HCT116 (cell line): ENCODE data around the gene TEX264. TPM values are rescaled to one million over a fixed set of nuclear protein-coding genes. Genes with fewer than 3 reads are reported as not detected.
A peak's percentile ranks its signal among the peaks of the same experiment; 100 is the strongest.

Experiments
- ATAC-seq: fragments of 200-7000 bp; cut with Tn5 transposase; 2 replicates; pipeline ENCODE4 v1.9.1; 2020; ENCODE audit warnings: mild to moderate bottlenecking, moderate library complexity
- BruUV-seq: library from RNA; stranded (reverse); fragments of 400-500 nt; replicated peaks from 2 replicates; lab custom pipeline; 2021; lab: Mats Ljungman, UMichigan
- CTCF ChIA-PET: fragments of 300-600 bp; sonication (Branson Sonifier 250); formaldehyde crosslinking; loops from one replicate; lab custom pipeline; 2021; ENCODE audit warnings: antibody characterized with exemption; lab: Charles Lee
- POLR2A ChIA-PET: fragments of 300-600, 350-600 bp; sonication (Branson Sonifier 250); formaldehyde crosslinking; loops from one replicate; lab custom pipeline; 2021; ENCODE audit warnings: antibody characterized with exemption; lab: Charles Lee
- RAD21 ChIA-PET, 2 experiments: fragments of 300-600 bp; sonication (Branson Sonifier 250); formaldehyde crosslinking; loops; one replicate each; lab custom pipeline; 2023; ENCODE audit warnings: low total read pairs in 2 of 2; ENCODE audit not compliant: uncharacterized antibody in 2 of 2, unreplicated experiment in 2 of 2, low non-redundant PET in 1 of 2; lab: Charles Lee
- DNase-seq: peaks from one replicate; pipeline ENCODE4 v3.0.0-alpha.2; 2010; ENCODE audit warnings: low read depth, low spot score
- H2AFZ ChIP-seq: fragments of 200-600 bp; shearing (Covaris generic), sonication (generic); 2 replicates; pipeline ENCODE4 v1.6.1; 2017; ENCODE audit warnings: low read depth, mixed run types, mixed read lengths, antibody characterized with exemption, low read length; ENCODE audit not compliant: poor library complexity, severe bottlenecking
- H3K27ac ChIP-seq: 2 replicates; pipeline ENCODE4 v1.5.1; 2012; ENCODE audit warnings: low read depth, low read length
- H3K27me3 ChIP-seq: fragments of 200-600 bp; sonication (generic); 2 replicates; pipeline ENCODE4 v1.6.1; 2016; ENCODE audit warnings: mixed run types, low read length, mixed read lengths; ENCODE audit not compliant: insufficient read depth
- H3K36me3 ChIP-seq, 2 experiments: fragments of 200-500 bp in 1 of 2; fragments of 200-600 bp in 1 of 2; sonication (Bioruptor generic) in 1 of 2; sonication (generic) in 1 of 2; 2 replicates each; pipeline versions ENCODE4 v1.5.1 to v1.6.1; 2014 to 2016; ENCODE audit warnings: low read length in 2 of 2, inconsistent platforms in 1 of 2, mixed read lengths in 1 of 2, mixed run types in 1 of 2; ENCODE audit not compliant: insufficient read depth in 2 of 2, control insufficient read depth in 1 of 2
- H3K4me1 ChIP-seq, 2 experiments: fragments of 200-600 bp in 1 of 2; sonication (generic) in 1 of 2; 2 replicates each; pipeline versions ENCODE4 v1.5.1 to v1.6.1; 2012 to 2017; ENCODE audit warnings: low read length in 2 of 2, inconsistent platforms in 1 of 2, mild to moderate bottlenecking in 1 of 2, mixed read lengths in 1 of 2, mixed run types in 1 of 2, moderate library complexity in 1 of 2; ENCODE audit not compliant: insufficient read depth in 2 of 2, control insufficient read depth in 1 of 2
- H3K4me2 ChIP-seq: fragments of 200-600 bp; sonication (generic); 2 replicates; pipeline ENCODE4 v1.6.1; 2017; ENCODE audit warnings: mixed run types, low read length, mixed read lengths
- H3K4me3 ChIP-seq, 2 experiments: fragments of 200-600 bp in 1 of 2; sonication (generic) in 1 of 2; replicated peaks in 1 of 2; 2 replicates each; pipeline ENCODE4 v1.5.1; 2011 to 2016; ENCODE audit warnings: low read length in 2 of 2, control low read depth in 1 of 2, low read depth in 1 of 2, mild to moderate bottlenecking in 1 of 2, mixed read lengths in 1 of 2, mixed run types in 1 of 2
- H3K79me2 ChIP-seq: fragments of 200-600 bp; sonication (generic); 2 replicates; pipeline ENCODE4 v1.6.1; 2017; ENCODE audit warnings: mild to moderate bottlenecking, mixed run types, low read length, moderate library complexity, mixed read lengths; ENCODE audit not compliant: insufficient read depth
- H3K9ac ChIP-seq: fragments of 200-600 bp; sonication (generic); 2 replicates; pipeline ENCODE4 v1.6.1; 2016; ENCODE audit warnings: low read length, mixed read lengths
- H3K9me2 ChIP-seq: fragments of 200-600 bp; sonication (generic), shearing (Covaris generic); 2 replicates; pipeline ENCODE4 v1.6.1; 2017; ENCODE audit warnings: mixed run types, mild to moderate bottlenecking, moderate library complexity; ENCODE audit not compliant: insufficient read depth
- H3K9me3 ChIP-seq, 2 experiments: fragments of 200-500 bp in 1 of 2; fragments of 200-600 bp in 1 of 2; sonication (Bioruptor generic) in 1 of 2; sonication (generic) in 1 of 2; 2 replicates each; pipeline ENCODE4 v1.6.1; 2014 to 2017; ENCODE audit warnings: low read length in 2 of 2, mixed read lengths in 2 of 2, inconsistent platforms in 1 of 2, low read depth in 1 of 2, mild to moderate bottlenecking in 1 of 2, mixed run types in 1 of 2, moderate library complexity in 1 of 2; ENCODE audit not compliant: control insufficient read depth in 1 of 2, insufficient read depth in 1 of 2
- H4K20me1 ChIP-seq: fragments of 200-600 bp; sonication (generic), shearing (Covaris generic); 2 replicates; pipeline ENCODE4 v1.6.1; 2017; ENCODE audit warnings: mixed run types, mild to moderate bottlenecking, moderate library complexity; ENCODE audit not compliant: insufficient read depth
- CBX3 ChIP-seq: IDR thresholded peaks from 2 replicates; pipeline ENCODE4 v1.6.1; 2012; ENCODE audit warnings: low read depth
- CEBPB ChIP-seq: IDR thresholded peaks from 2 replicates; pipeline ENCODE4 v1.6.1; 2012; ENCODE audit warnings: low read depth
- ELF1 ChIP-seq: IDR thresholded peaks from 2 replicates; pipeline ENCODE4 v1.6.1; 2012; ENCODE audit warnings: low read depth, borderline replicate concordance
- EZH2phosphoT487 ChIP-seq: fragments of 200-600 bp; IDR thresholded peaks from 2 replicates; pipeline ENCODE4 v1.6.1; 2018; ENCODE audit warnings: antibody characterized with exemption, borderline replicate concordance
- FOSL1 ChIP-seq: IDR thresholded peaks from 2 replicates; pipeline ENCODE4 v1.6.1; 2012; ENCODE audit warnings: low read depth
- POLR2A ChIP-seq: IDR thresholded peaks from 2 replicates; pipeline ENCODE4 v1.7.0; 2011; ENCODE audit warnings: borderline replicate concordance; ENCODE audit not compliant: insufficient read depth, insufficient read length; ENCODE audit errors: extremely low read depth
- RAD21 ChIP-seq: IDR thresholded peaks from 2 replicates; pipeline ENCODE4 v1.6.1; 2012; ENCODE audit warnings: low read depth, mild to moderate bottlenecking
- SIN3A ChIP-seq: IDR thresholded peaks from 2 replicates; pipeline ENCODE4 v1.6.1; 2012; ENCODE audit warnings: low read depth
- SRF ChIP-seq: IDR thresholded peaks from 2 replicates; pipeline ENCODE4 v1.6.1; 2012; ENCODE audit warnings: low read depth
- YY1 ChIP-seq: IDR thresholded peaks from 2 replicates; pipeline ENCODE4 v1.6.1; 2011; ENCODE audit warnings: low read length, low read depth, moderate library complexity, mild to moderate bottlenecking; ENCODE audit not compliant: insufficient replicate concordance; ENCODE audit errors: extremely low read depth
- ZFX ChIP-seq: fragments of 450-650 bp; IDR thresholded peaks from 2 replicates; pipeline ENCODE4 v1.6.1; 2017
- ZNF274 ChIP-seq: fragments of 200-500 bp; sonication (Bioruptor generic); IDR thresholded peaks from 2 replicates; pipeline ENCODE4 v1.6.1; 2014; ENCODE audit warnings: mild to moderate bottlenecking, low read depth, low read length, inconsistent platforms
- intact Hi-C: fragments of 100-400 bp; cut with micrococcal nuclease; formaldehyde crosslinking; loops from 2 replicates; pipeline ENCODE4 v1.10.0; 2022
- total RNA-seq: library from RNA; stranded (reverse); gene quantifications from one replicate; pipeline ENCODE4 v1.2.1, GENCODE V29; 2021; ENCODE audit not compliant: unreplicated experiment
- TF ChIP-seq, protein P1 (sequence below): IDR thresholded peaks from 2 replicates; pipeline ENCODE4 v1.6.1; 2011; ENCODE audit warnings: mild to moderate bottlenecking, low read length, moderate library complexity; ENCODE audit not compliant: insufficient replicate concordance; ENCODE audit errors: extremely low read depth
- TF ChIP-seq, protein P2 (sequence below): IDR thresholded peaks from 2 replicates; pipeline ENCODE4 v1.6.1; 2012
- TF ChIP-seq, protein P3 (sequence below), 3 experiments: fragments of 200-600 bp in 1 of 3; sonication (generic) in 1 of 3; IDR thresholded peaks in 2 of 3; conservative IDR thresholded peaks in 1 of 3; 2 replicates each; pipeline ENCODE4 v1.5.1; 2012 to 2017; ENCODE audit warnings: low read depth in 2 of 3, low read length in 2 of 3, antibody characterized with exemption in 1 of 3, borderline replicate concordance in 1 of 3, control low read depth in 1 of 3, mild to moderate bottlenecking in 1 of 3, mixed read lengths in 1 of 3, mixed run types in 1 of 3, moderate library complexity in 1 of 3; ENCODE audit not compliant: insufficient read depth in 1 of 3

TEX264 gene
- total RNA-seq, 1 experiment from 2014 or later: 36.0 TPM

DNA sequence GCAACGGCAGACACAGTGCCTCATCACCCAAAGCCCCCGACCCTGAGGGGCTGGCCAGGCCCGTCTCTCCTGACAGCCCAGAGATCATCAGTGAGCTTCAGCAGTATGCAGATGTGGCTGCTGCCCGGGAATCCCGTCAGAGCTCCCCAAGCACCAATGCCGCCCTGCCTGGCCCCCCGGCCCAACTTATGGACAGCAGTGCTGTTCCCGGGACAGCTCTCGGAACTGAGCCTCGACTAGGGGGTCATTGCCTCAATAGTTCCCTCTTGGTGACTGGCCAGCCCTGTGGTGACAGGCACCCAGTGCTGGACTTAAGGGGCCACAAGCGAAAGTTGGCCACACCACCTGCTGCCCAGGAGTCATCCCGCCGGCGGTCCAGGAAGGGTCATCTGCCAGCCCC is 8.6 kb upstream of the TEX264 start (continued):
- TF ChIP-seq, protein P1, sequence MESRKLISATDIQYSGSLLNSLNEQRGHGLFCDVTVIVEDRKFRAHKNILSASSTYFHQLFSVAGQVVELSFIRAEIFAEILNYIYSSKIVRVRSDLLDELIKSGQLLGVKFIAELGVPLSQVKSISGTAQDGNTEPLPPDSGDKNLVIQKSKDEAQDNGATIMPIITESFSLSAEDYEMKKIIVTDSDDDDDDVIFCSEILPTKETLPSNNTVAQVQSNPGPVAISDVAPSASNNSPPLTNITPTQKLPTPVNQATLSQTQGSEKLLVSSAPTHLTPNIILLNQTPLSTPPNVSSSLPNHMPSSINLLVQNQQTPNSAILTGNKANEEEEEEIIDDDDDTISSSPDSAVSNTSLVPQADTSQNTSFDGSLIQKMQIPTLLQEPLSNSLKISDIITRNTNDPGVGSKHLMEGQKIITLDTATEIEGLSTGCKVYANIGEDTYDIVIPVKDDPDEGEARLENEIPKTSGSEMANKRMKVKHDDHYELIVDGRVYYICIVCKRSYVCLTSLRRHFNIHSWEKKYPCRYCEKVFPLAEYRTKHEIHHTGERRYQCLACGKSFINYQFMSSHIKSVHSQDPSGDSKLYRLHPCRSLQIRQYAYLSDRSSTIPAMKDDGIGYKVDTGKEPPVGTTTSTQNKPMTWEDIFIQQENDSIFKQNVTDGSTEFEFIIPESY: no peak
- TF ChIP-seq EZH2phosphoT487 (no peak), POLR2A (no peak), ELF1 (no peak), YY1 (no peak), ZFX (no peak), SIN3A (no peak), ZNF274 (no peak), CBX3 (no peak), FOSL1 (no peak)

DNA sequence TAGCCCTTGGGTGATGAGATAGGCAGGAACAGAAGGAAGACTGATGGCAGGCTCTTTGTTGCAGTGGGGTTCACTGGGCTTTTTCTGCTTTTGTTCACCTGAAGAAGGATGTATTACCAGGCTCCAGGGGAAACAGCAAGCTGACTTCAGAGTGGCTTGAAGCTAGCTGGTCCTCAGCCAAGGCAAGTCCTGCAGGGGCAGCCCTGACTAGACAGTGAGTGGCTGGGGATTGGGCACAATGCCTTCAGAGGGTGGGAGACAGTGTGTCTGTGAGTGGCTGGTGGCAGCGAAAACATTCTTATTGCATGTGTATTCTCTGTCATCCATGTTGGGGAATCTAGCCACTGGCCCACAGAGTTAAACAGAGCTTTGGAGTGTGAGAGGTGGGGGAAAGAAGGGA is 2.3 kb upstream of the TEX264 start:
- TF ChIP-seq RAD21 (no peak), ZNF274 (no peak), SIN3A (no peak), CEBPB (no peak), SRF (no peak), FOSL1 (no peak), POLR2A (no peak), ZFX (no peak), CBX3 (no peak)
- TF ChIP-seq, protein P2, sequence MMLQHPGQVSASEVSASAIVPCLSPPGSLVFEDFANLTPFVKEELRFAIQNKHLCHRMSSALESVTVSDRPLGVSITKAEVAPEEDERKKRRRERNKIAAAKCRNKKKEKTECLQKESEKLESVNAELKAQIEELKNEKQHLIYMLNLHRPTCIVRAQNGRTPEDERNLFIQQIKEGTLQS: no peak
- TF ChIP-seq, protein P1: no peak
- TF ChIP-seq, protein P3, sequence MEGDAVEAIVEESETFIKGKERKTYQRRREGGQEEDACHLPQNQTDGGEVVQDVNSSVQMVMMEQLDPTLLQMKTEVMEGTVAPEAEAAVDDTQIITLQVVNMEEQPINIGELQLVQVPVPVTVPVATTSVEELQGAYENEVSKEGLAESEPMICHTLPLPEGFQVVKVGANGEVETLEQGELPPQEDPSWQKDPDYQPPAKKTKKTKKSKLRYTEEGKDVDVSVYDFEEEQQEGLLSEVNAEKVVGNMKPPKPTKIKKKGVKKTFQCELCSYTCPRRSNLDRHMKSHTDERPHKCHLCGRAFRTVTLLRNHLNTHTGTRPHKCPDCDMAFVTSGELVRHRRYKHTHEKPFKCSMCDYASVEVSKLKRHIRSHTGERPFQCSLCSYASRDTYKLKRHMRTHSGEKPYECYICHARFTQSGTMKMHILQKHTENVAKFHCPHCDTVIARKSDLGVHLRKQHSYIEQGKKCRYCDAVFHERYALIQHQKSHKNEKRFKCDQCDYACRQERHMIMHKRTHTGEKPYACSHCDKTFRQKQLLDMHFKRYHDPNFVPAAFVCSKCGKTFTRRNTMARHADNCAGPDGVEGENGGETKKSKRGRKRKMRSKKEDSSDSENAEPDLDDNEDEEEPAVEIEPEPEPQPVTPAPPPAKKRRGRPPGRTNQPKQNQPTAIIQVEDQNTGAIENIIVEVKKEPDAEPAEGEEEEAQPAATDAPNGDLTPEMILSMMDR (IDR thresholded peaks at IDR 0.05 in 2 of 3, conservative IDR thresholded peaks at IDR 0.05 in 1 of 3; ENCODE audit: borderline replicate concordance in 1 of 3, insufficient read depth in 1 of 3, low read depth in 2 of 3, low read length in 2 of 3): no peak

More for the DNA sequence above, 2.3 kb upstream of the TEX264 start:
- ATAC-seq (no peak), DNase-seq (no peak)
- intact Hi-C loops: loop anchor here (1.0 to 5.0 kb wide), 3 partner anchors 30 to 1051 kb away; partner anchors contain the start of gene MAPKAPK3
- no TSS peak for BruUV-seq
- peak overlapping the region; percentile 4; the same call in 1 of the 2 replicates for H3K27ac ChIP-seq
- ChIA-PET CTCF (interaction anchor here (1.4 to 5.3 kb wide), 7 partner anchors 13 to 273 kb away, joined by 3 to 80 read pairs (median 14); partner anchors contain the start of genes DCAF1, PARP3 and RRP9), RAD21 (interaction anchor here (1.0 to 2.9 kb wide), 5 partner anchors 13 to 169 kb away, joined by 3 to 17 read pairs (median 7); partner anchors contain the start of gene DCAF1 (in 2 of the 2)), POLR2A (interaction anchor here (1.8 kb wide), 1 partner anchor 169 kb away, joined by 12 read pairs; the partner anchor contains the start of gene DCAF1)
- no peaks in the 10 kb centered on the region for H3K9me2 ChIP-seq
- H3K9me3 ChIP-seq: no peaks in the 10 kb centered on the region
- H3K79me2 ChIP-seq: peaks cover 7% of the 10 kb centered on the region; the same call in 1 of the 2 replicates
- H4K20me1 ChIP-seq: no peaks in the 10 kb centered on the region
- H3K36me3 ChIP-seq: no peaks in the 10 kb centered on the region; a peak in 1 of 4 replicates
- peak overlapping the region; percentile 41 for H3K4me2 ChIP-seq
- no peaks in the 10 kb centered on the region for H3K27me3 ChIP-seq
- no peak overlapping the region for H3K4me3 ChIP-seq
- peak overlapping the region; percentile 39 for H3K9ac ChIP-seq
- H3K4me1 ChIP-seq: peaks cover 17 to 37% of the 10 kb centered on the region in 2 experiments
- no peak overlapping the region for H2AFZ ChIP-seq
